GM10248 (cell line): Measurements from ENCODE around the gene TPSG1.
"Not testable (repeated sequence)": the region's sequence is repeated elsewhere in the genome, so short reads cannot be mapped to it uniquely, and the experiment has no call there.

Experiments used
- CTCF ChIA-PET: fragments of 300-600 bp; sonication (Branson Sonifier 250); formaldehyde crosslinking; extraction: SDS; loops from one replicate; lab custom pipeline; 2021; ENCODE audit warnings: antibody characterized with exemption; lab: Yijun Ruan, JAX
- POLR2A ChIA-PET: fragments of 350-650 bp; sonication (Branson Sonifier 250); formaldehyde crosslinking; extraction: SDS; loops from one replicate; lab custom pipeline; 2020; ENCODE audit warnings: antibody characterized with exemption; lab: Yijun Ruan, JAX
- DNase-seq: peaks from one replicate; pipeline ENCODE4 v3.0.0; 2012; ENCODE audit errors: extremely low spot score
- CTCF ChIP-seq: IDR thresholded peaks from 2 replicates; pipeline ENCODE4 v1.5.1; 2012; ENCODE audit warnings: mild to moderate bottlenecking, low read depth; ENCODE audit errors: extremely low read depth, missing control alignments, control extremely low read depth

The TPSG1 gene

GRCh38 chr16:1240436-1240835, 15.4 kb upstream of the TPSG1 start, which contains the start of gene TPSAB1:
TSS of gene TPSAB1 (plus strand) at chr16:1240705. CDS start at chr16:1240939, 234 bp downstream.
- DNase-seq, CTCF ChIA-PET, POLR2A ChIA-PET: not testable (repeated sequence)

DNA sequence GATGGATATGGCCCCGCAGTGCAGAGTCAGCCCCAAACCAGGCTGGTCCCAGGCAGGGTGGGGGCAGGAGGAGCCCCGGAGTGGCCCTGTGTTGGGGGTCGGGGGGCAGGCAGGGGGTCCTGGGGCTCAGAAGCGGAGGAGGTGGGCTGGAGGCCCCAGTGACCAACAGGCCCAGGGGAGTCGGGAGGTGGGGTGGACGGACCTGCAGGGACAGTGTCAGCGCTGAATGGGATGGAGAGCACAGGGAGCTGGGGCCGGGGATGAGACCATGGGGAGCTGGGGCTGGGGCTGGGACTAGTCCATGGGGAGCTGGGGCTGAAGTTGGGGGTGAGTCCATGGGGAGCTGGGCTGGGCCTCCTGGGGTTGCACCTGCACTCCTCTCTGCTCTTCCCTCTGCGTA, 14.5 kb upstream of the TPSG1 start:
- POLR2A ChIA-PET, DNase-seq, CTCF ChIA-PET: not testable (repeated sequence)

- DNase-seq, CTCF ChIA-PET, POLR2A ChIA-PET: not testable (repeated sequence)
Measured at GRCh38 chr16:1238909-1239308, 13.8 kb upstream of the TPSG1 start.

DNA sequence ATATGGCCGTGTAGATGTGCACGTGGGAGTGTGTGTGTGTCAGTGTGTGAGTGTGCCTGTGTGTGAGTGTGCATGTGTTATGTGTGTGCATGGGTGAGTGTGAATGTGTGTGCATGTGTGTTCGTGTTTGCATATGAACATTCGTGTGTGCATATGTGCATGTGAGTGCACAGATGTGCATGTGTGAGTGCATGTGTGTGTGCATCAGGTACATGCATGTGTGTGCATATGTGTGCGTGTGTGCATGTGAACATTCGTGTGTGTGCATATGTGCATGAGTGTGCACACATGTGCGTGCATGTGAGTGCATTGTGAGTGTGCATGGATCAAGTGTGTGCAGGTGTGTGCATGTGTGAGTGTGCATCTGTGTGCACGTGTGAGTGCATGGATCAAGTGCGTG, 12.9 kb upstream of the TPSG1 start:
- CTCF ChIA-PET = no interaction called here
- DNase-seq = no peak
- POLR2A ChIA-PET = no interaction called here
- TF ChIP-seq CTCF = no peak

DNA sequence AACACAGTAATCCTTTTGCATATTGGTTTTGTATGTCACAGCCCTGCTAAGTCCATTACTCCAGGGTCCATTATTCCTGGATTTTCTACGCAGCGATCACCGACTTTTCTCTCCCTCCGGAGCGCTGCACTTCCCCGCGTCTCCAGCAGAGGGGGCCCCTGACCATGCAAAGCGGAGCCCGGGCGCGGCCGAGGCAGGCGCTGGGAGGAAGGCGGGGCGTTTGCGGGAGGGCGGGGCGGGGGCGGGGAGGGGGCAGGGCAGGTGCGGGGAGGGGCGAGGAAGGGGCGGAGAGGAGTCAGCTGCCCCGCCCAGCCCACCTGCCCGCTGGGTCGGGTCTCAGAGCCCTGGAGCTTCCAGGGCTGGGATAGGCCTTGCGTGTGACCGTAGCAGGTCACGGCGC, 11.6 kb upstream of the TPSG1 start:
- CTCF ChIA-PET, POLR2A ChIA-PET: not testable (repeated sequence)

DNA sequence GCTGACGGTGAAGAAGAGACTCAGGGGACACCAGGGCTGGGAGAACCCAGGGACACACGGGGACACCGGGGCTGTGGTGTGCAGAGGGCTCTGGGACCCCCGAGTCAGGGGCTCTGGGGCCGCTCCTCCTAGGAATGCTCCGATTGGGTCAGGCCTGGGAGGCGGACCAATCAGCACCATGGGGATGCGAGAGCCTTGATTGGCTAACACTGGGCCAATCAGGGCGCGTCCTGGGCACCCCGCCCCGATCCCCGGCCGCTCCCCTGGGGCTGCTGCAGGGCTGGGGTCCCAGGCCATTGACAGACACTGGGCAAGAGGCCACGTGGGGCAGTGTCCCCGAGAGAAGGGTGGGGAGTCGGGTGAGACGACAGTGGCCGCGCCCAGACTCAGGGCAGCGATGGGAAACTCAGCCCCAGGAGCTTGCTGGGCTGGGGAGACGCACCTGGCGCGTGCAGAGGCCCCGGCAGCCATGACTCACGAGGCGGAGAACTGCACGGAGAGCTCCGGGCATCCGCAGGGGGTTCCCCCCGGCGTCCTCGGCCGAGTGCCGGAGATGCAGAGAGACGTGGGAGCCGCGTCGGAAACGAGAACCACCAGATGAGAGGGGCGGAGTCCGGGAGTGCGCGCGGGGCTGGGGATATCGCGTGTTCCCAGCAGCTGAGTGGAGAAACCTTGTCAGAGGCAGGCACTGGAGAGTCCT, 7.1 kb upstream of the TPSG1 start:
- CTCF ChIA-PET, DNase-seq, POLR2A ChIA-PET: not testable (repeated sequence)

More for the DNA sequence above, 11.6 kb upstream of the TPSG1 start:
- DNase-seq = not testable (repeated sequence)

GRCh38 chr16:1231301-1231700, 6.2 kb upstream of the TPSG1 start:
- CTCF ChIA-PET = not testable (repeated sequence)

DNA sequence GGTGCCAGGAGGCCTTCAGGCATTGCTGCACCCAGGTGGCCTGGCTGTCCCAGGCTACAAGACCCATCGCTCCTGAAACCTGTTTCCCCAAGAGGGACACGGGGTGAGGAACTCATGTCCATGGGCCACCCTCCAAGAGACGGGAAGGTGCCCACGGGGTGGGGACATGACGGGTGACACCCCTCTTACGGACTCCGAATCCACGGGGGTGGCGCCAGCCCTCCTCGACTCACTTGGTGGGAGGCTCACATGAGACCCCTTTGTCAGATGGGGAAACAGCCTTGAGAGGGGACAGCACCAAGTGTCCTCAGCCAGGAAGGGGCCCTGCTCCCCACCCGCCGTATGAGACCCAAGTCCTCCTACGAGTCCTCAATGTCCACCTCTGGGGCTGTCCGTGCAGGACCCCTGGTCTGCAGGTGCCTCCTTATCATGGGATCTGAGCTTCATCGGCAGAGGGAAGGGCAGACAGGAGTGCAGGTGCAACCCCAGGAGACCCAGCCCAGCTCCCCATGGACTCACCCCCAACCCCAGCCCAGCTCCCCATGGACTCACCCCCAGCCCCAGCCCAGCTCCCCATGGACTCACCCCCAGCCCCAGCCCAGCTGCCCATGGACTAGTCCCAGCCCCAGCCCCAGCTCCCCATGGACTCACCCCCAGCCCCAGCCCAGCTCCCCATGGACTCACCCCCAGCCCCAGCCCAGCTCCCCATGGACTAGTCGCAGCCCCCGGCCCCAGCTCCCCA, 5.6 kb upstream of the TPSG1 start:
- DNase-seq = not testable (repeated sequence)

More at GRCh38 chr16:1231301-1231700, 6.2 kb upstream of the TPSG1 start:
- DNase-seq, POLR2A ChIA-PET: not testable (repeated sequence)

DNA sequence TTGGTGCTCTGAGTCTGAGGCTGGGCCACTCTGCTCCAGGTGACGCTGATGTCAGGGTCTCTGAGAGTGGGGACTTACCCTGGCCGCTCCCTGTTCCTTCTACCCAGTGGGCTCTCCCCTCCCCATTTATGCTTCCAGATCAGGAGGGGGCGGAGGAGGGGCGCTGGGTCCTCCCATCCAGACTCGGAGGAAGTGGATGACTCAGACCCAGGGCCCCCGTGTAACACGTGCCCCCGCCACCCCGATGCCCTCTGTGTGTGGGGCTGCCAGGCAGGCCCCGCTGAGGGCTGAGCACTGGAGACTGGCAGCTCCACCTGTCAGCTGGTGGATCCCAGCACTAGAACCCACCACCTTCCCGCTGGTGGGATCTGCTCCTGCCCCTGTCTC, 5.0 kb upstream of the TPSG1 start, which contains the start of gene TPSB2:
TSS of gene TPSB2 (minus strand) at position 101 of the 387 bp plus-strand sequence. CDS start 233 bp downstream, outside the sequence.
- POLR2A ChIA-PET, CTCF ChIA-PET, DNase-seq: not testable (repeated sequence)

More for the DNA sequence above, 5.6 kb upstream of the TPSG1 start:
- CTCF ChIA-PET, POLR2A ChIA-PET: not testable (repeated sequence)

DNA sequence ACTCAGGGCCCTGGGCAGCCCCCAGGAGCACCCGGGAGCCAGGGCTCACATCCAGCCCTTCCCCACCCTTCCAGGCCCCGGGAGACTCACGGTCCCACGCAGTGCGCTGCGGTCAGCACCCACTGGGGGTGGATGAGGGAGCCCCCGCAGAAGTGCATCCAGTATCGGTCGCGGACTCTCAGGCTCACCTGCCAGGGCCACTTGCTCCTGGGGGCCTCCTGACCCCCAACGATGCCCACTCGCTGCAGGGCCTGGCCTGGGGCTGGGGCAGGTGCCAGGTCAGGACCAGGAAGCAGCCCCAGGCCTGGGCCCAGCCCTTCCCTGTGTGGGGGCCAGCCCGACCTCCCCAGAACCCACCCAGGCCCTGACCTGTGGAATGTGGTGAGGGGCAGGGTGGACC, 4.4 kb upstream of the TPSG1 start:
- POLR2A ChIA-PET, DNase-seq: not testable (repeated sequence)

DNA sequence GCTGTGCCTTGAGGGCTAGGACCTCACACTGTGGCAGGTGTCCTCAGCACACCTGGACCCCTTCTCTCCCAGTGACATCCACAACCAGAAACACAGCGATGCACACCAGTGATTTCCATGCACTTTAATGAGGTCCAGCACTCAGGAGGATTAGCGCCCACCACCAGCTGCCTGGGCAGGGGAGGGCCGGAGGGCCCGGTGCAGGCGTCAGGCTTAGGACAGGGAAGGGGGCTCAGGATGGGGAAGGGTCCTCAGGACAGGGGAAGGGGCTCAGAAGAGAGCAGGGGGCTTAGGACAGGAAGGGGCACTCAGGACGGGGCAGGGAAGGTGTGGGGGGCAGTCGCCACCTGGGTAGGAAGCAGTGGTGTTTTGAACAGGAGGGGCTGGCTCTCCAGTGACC, 3.2 kb upstream of the TPSG1 start:
- CTCF ChIA-PET, POLR2A ChIA-PET, DNase-seq: not testable (repeated sequence)

More for the DNA sequence above, 4.4 kb upstream of the TPSG1 start:
- CTCF ChIA-PET = not testable (repeated sequence)

- DNase-seq, POLR2A ChIA-PET, CTCF ChIA-PET: not testable (repeated sequence)
Measured at GRCh38 chr16:1226692-1227091, 1.6 kb upstream of the TPSG1 start.

- CTCF ChIA-PET, POLR2A ChIA-PET: not testable (repeated sequence)
Measured at GRCh38 chr16:1225728-1226311, 752 bp upstream of the TPSG1 start.

More at GRCh38 chr16:1225728-1226311, 752 bp upstream of the TPSG1 start:
- DNase-seq = not testable (repeated sequence)
